ENCODE measurements around the gene UNC5C.
A peak's percentile ranks its signal among the peaks of the same experiment; 100 is the strongest.

The UNC5C gene

DNA sequence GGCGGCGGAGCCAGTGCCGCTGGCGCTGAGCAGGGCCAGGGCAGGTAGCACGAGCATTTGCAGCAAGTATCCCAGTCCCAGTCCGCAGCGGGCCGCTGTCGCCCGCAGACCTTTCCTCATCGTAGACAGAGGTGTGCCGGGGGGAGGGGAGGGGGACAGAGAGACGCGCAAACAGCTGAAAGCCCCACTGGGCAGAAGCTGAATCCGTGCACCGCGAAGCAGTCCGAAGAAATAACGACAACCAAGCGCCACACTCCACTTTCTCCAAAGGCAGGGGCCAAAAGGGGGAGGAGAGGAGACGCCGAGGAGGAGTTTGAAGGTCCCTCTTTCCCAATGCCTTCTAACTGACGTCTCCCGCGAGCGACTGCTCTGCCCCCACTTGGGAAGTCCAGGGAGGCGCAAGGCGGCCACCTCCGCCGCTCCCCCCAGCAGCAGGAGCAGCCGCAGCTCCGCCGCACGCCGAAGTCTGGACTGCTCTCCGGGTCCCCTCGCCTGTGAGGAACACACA is at the start of gene UNC5C:
Gene UNC5C (minus strand): TSS at position 236 of the 508 bp plus-strand sequence.
- DNase-seq = peak in 6 of 10 donors; percentile 79 to 98 (median 90)
- intact Hi-C loops (cut with DNase I) = loop anchor here (2.0 to 10.0 kb wide), 3 partner anchors 36 to 382 kb away; no protein-coding TSS in a partner anchor

DNA sequence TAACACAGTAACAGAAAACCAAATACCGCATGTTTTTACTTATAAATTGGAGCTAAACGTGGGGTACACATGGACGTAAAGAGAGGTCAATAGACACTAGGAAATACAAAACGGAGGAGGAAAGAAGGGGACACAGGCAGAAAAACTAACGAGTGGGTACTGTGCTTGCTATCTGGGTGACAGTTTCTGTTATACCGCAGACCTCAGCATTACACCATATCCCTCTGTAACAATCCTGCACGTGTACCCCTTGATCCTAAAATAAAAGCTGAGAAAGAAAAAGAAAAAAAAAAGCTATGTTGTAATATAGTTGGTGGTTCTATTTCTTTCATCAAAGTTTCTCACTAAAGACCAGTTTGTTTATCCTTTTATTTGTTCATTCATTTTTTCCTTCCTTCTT is 47.9 kb upstream of the UNC5C start:
- DNase-seq = no peak
- intact Hi-C loops (cut with DNase I) = no loop called here

DNA sequence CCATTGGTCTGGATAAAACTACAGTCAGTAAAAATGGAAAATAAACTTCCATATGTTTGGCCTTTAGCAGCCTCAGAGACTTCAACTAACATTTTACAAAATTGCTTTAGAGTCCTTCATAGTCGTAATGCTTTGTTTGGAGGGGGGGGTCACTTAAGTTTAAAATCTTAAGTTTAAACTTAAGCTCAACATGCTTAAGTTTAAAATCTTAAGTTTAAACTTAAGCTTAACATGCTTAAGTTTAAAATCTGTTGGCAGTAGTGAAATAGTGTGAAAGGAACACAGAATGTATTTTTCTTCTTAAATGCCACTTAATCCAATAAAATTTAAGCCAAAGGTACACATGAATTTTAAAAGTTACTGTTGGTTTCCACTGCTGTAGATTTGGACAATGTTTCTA is 45.9 kb upstream of the UNC5C start:
- DNase-seq = no peak

DNA sequence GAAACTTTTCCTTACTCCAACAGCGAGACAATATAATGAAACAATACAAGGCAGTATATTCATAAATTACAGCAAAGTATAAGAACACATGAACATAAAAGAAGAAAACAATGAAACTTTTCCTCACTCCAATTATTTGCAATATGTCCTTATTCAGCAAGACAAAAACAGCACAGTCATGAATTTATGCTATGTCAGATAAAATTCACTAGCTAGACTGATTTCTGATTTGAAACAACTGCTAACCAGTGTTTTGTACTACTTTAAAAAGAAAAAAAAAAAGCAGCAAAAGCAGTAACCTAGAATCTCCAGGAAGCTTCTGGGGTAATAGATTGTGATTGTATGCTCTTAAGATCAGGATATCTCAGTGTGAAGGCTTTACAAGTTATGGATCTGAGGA is 45.2 kb upstream of the UNC5C start:
- intact Hi-C loops (cut with DNase I) = no loop called here

More for the DNA sequence above, 45.9 kb upstream of the UNC5C start:
- intact Hi-C loops (cut with DNase I) = no loop called here

DNA sequence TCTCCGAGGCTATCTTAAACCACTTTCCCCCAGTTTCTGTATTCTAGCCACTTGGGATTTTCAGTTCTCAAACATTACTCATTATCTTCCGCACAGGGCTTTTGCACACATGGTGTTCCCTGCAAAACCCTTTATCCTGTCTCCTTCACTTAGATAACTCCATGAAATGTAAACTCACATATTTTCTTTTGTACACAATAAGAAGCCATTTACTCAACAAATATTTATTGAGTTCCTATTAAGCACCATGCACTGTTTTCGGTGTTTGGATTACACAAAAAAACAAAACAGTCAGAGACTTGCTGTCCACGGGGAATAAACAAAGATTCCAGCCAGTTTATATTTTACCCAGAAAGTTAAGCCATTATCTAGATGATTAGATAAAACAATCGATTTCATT is 42.5 kb upstream of the UNC5C start:
- DNase-seq = no peak
- intact Hi-C loops (cut with DNase I) = no loop called here

More for the DNA sequence above, 45.2 kb upstream of the UNC5C start:
- DNase-seq = no peak

DNA sequence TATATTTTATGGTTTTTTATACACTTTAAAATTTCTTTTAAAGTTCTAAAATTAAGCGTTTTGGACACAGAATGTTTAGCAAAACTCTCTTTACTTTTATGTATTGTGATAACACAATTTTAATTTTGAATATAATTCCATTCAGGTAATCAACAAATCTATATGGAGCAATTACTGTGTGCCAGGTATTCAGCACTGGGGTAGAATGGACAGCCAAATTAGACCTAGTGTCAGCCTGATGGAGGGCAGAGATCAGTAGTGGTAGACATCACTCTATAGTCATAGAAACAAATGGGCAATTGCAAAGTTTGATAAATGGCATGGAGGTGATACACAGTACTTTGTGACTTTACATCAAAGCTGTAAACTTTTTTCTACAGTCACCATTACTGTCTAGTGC is 41.8 kb upstream of the UNC5C start:
- intact Hi-C loops (cut with DNase I) = no loop called here
- no peak for DNase-seq

DNA sequence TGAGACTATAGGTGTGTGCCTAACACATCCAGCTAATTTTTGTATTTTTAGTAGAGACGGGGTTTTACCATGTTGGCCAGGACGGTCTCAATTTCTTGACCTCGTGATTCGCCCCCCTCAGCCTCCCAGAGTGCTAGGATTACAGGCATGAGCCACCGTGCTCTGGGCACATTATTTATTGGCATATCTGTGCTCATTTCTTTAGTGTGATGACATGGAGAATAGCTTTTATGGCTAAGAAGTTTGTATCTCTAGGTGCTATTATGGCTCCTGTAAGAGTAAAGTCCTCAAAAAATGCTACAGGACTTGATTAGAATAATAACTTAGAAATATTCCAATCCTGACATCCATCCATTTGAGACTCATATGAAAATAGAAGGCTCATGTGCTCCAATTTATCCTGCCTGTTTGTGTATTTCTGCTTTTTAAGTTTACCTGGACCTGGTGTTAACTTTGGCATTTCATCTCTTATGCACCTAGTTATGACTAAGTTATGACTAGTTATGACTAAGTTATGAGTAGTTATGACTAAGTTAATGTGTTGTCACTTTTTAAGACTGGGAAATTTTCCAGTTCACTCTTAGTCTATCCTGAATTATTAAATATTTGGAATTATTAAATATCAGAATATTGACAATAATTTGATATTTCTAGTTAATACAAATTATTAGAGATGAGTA is 36.4 kb upstream of the UNC5C start:
- no peak for DNase-seq
- intact Hi-C loops (cut with DNase I) = no loop called here

DNA sequence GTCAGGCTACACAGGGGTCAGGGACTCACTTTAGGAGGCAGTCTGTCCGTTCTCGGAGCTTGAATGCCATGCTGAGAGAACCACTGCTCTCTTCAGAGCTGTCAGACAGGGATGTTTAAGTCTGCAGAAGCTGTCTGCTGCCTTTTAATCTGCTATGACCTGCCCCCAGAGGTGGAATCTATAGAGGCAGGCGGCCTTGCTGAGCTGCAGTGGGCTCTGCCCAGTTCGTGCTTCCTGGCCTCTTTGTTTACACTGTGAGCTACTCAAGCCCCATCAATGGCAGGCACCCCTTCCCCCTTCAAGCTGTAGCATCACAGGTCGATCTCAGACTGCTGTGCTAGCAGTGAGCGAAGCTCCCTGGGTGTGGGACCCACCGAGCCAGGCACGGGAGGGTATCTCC is 31.5 kb upstream of the UNC5C start:
- DNase-seq = no peak

DNA sequence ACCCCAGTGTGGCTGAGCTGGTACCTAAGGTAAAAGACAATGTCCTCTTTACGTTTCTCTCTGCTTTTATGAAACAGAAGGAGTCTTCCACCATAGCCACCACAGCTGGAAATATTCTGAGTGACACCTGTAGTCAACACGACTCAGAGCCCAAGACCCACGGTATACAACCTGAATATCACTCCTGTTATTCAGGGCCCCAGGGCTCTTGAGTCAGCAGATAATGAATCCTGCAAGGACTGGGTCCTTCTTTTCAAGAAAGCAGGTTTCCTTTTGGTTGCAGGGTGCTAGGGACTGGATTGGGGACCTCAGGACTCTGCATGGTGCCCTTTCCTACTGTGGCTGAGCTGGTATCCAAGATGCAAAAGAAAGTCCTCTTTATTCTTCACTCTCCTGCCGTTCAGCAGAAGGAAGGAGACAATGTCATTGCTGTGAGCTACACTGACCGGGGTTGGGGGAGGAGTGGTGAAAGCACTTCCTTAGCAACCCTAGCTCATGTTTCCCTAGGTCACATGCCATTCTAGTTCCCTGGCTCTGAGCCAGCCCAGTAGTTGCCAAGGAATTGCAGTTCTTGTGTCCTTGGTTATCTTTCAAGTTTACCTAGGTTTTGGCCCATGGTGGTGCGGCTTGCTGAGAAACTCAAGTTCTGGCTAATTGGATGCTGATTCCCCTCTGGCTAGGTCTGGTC is 23.7 kb upstream of the UNC5C start:
- no peak for DNase-seq
- intact Hi-C loops (cut with DNase I) = no loop called here

More for the DNA sequence above, 31.5 kb upstream of the UNC5C start:
- intact Hi-C loops (cut with DNase I) = no loop called here

DNA sequence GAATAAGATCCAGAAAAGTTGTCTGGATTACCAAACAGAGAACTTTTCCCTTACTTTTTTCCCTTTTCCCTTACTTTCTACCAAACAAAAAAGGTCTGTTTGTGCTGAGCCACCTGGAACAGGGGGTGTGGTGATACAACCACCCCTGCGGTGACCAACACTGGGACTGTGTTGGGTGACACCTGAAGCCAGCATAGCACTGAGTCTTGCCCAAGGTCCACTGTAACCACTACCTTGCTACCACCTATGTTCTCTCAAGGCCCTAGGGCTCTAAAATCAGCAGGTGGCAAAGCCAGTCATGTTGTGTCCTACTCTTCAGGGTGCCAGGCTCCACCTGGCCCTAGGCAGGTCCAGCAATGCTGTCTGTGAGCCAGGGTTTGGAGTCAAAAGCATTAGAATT is 22.8 kb upstream of the UNC5C start:
- intact Hi-C loops (cut with DNase I) = no loop called here
- DNase-seq = no peak

DNA sequence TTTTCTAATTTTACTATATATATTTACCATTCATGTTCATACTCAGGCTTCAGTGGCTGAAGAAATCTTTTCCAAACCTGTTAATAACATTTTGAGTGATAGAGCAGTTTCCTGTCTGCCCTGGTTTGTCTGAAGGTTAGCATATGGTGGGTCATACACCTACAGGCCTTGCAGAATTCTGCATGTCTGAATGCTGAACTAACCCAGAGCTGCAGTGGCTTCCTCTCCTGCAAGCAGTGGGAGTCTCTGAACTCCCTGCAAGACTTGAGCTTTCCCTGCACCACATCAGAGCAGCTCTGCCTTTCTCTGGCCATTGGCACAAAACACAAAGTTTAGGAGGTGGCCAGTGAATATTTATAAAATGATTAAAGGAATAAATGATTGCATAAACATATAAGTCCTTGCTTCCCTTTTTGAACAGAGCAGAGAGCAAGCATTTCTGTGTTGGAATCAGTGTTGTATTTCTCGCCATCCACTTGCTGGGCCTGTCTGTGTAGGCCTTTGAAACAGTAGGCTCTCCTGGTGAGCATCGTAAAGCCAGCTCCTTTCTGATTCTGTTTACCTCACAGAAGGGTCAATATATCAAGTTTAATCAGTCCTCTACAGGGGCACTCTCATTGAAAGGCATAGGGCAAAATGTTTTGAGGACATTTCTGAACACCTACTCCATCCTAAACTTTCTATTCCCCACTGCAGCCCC is 15.0 kb upstream of the UNC5C start:
- intact Hi-C loops (cut with DNase I) = no loop called here
- no peak for DNase-seq

DNA sequence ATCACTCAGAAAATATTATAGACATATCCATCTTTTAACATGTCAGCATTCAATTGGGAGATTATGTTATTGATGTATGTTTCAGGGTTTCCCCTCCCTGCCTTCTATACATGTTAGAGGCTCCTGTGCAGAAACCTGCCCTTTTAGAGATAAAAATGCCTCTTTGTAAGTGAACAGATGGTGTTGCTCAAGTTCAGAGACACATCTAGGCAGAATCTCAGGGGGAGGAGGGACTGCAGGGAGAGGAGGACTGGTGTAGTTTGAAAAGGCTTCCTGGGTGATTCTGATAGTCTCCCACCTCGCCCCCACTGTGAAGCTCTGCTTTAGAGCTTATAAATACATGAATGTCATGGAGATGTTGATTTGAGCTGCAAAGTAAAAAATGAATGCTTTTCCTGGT is 12.0 kb upstream of the UNC5C start:
- no peak for DNase-seq
- intact Hi-C loops (cut with DNase I) = no loop called here

DNA sequence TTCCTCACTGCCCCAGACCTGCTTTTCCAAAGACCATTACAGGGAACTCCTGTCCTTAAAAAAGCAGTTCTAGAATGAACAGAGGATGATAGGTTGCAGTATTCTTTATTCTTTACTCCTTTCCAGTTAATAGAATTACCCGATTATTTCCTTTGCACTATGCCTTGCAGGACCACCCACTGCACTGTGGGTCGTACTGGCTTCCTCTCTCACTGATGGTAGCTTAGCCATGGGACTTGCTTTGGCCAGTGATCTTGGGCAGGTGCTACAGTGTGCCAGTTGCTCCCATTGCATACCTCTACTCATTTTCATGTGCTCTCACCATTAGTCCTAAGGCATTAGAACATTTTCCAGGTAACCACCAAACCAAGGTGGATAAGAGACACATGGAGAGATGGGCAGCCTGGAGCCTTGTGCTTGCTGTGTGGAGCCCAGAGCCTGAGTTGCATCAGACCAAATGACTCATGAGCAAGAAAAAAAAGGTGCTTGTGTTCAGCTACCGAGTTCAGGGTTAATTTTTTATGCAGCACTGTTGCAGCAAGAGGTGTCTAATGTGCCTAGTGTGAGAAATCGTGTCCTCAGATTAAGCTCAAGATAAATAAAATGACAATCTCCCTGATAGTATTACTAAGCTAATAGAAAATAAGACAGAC is 7.6 kb upstream of the UNC5C start:
- intact Hi-C loops (cut with DNase I) = no loop called here

DNA sequence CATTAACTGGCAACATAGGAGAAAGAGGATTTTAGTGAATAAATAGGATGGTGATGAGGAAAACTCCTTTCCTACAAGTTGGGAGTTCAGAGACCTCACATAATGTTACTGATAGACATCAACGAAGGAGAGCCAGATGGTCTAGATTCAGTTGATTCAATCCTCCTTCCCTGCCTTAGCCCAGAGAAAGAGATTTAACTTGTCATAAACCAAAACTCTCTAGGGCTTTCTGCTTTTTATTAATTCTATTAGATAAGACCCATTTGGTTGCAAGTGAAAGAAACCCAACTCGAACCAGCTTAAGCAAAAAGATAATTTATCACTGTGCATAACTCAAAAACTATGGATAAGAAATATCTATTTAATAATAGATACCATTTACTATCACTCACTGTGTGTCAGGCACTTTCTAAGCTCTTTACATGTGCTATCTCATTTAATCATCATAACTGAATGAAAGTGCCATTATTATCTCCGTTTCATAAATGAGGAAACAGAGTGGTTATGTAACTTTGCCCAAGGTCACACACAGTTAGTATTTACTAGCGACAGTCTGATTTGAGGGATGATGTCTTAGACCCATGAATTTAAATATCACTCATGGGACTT is 4.3 kb upstream of the UNC5C start:
- no peak for DNase-seq
- intact Hi-C loops (cut with DNase I) = no loop called here

More for the DNA sequence above, 7.6 kb upstream of the UNC5C start:
- DNase-seq = no peak

DNA sequence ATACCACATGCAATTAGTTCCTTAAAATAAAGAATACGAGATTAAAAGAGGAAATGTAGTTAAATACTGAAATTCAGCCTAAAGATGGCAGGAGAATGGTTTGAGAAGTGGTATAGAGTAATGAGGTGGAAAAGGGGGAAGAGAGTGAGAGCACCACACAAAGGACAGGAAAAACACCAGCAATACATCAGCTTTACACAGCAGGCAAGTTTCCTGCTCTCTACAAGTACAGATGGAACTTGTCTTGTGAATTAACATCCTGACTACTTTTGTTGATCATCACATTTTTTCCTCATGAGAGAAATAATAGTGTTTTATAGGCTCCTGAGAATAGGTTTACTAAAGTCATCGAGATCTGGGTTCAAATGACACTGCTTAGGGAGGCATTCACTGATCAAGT is 2.9 kb upstream of the UNC5C start:
- intact Hi-C loops (cut with DNase I) = no loop called here
- DNase-seq = no peak

DNA sequence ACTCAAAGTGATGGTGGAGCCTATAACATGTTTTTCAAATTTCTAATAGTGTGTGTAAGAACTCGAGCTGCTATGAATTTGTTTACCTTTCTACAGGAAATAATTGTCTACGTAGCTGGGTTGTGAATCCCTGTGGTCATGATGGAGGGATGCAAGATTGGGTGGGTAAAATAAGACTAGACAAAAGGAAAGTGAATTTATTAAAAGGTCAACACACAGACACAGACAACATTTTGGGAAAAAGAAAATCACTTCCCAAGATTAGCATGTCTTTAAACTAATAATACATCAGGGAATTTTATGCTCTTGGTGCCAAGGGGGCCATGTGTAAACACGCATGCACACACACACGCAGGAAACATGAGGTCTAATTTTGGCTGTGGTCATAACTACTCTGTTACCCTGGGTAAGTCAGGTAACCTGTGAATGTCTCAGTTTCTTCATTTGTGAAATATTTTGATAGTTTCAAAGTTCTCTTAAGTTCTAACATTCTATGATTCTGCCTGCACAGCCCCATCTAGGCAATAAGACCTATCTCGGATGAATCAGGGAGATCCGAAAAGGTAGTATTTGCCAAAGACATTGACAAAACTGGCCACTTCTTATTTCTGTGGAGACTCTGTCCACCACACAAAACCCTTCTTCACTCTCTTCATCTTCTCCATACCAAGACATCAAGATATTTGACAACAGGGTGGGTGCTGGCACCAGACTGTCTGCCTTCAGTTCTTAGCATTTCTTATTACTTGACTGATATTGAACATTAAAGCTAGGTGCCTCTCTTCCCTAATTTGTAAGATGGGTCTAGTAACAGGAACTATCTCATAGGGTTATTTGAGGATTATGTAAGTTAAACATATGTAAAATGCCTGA is 1.6 kb upstream of the UNC5C start:
- no peak for DNase-seq
- intact Hi-C loops (cut with DNase I) = no loop called here

DNA sequence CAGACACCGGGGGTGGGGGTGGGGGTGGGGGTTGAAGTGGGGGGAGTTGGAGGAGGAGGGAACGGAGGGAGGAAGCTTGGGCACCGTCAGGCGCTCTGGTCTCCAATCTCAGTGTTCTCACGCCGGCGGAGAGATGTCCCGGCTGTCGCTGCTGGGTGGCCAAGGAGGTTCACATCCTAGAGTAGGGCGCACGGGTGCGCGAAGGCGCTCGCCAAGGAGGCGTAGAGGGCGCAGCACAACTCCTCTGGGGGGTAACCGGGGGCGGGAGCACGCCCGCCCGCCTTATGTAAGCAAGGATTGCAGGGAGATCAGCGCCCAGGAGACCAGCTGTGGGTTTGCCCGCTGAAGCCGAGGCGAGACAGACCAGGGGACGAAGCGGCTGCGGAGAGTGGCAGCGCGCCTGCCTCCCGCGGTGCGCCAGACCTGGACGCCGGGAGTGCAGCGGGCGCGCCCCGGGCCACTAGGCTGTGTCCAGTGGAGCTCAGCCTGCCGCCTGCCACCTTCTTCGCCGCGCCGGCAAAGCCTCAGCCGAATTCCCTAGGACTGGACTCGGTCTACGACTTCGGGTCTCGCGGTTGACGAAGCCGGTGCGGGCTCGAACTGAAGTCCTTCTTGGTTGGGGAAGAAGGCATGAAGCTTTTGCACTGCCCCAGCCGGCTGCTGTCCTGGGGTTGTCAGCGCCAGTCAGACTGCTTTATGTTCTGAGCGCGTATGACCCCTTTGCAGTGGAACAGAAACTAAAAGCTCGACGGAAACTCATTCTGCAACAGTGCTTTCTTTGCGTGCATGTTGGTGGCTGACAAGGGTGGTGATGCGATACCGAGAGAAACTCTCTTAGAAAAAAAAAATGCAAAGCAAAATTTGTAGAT is 707 bp upstream of the UNC5C start:
- intact Hi-C loops (cut with DNase I) = loop anchor here (2.0 to 10.0 kb wide), 3 partner anchors 37 to 383 kb away; no protein-coding TSS in a partner anchor
- peak in 9 of 10 donors; percentile 58 to 94 (median 79) for DNase-seq

Data from posterior cingulate gyrus (tissue), 11 donors.